ENCODE measurements around the gene OR8B12. TPM values are rescaled to one million over a fixed set of nuclear protein-coding genes. Genes with fewer than 3 reads are reported as not detected.

Gene OR8B12
- total and polyA plus RNA-seq, 7 donors: not detected

Other genes starting within 250 kb of the OR8B12 start
- not detected for gene OR8D1, start 229.7 kb downstream of the OR8B12 start, total RNA-seq
- not detected for gene OR8D1, start 229.7 kb downstream of the OR8B12 start, polyA plus RNA-seq
- not detected for gene OR8D2, start 223.5 kb downstream of the OR8B12 start, total RNA-seq
- gene OR8D2, start 223.5 kb downstream of the OR8B12 start, polyA plus RNA-seq: not detected
- gene OR8B2, start 159.2 kb downstream of the OR8B12 start, total RNA-seq: not detected
- not detected for gene OR8B2, start 159.2 kb downstream of the OR8B12 start, polyA plus RNA-seq
- gene OR8B3, start 144.6 kb downstream of the OR8B12 start, total RNA-seq: not detected
- gene OR8B3, start 144.6 kb downstream of the OR8B12 start, polyA plus RNA-seq: not detected
- not detected for gene OR8B4, start 118.8 kb downstream of the OR8B12 start, total RNA-seq
- not detected for gene OR8B4, start 118.8 kb downstream of the OR8B12 start, polyA plus RNA-seq
- not detected for gene OR8B8, start 98.0 kb downstream of the OR8B12 start, total RNA-seq
- not detected for gene OR8B8, start 98.0 kb downstream of the OR8B12 start, polyA plus RNA-seq
- gene OR8A1, start 26.3 kb upstream of the OR8B12 start, total RNA-seq: not detected
- gene OR8A1, start 26.3 kb upstream of the OR8B12 start, polyA plus RNA-seq: not detected
- gene PANX3, start 67.8 kb upstream of the OR8B12 start, total RNA-seq: not detected
- not detected for gene PANX3, start 67.8 kb upstream of the OR8B12 start, polyA plus RNA-seq
- gene TBRG1, start 79.2 kb upstream of the OR8B12 start, total RNA-seq: 10 to 100 TPM; 24.2 to 32.3 (median 27.4) TPM
- gene TBRG1, start 79.2 kb upstream of the OR8B12 start, polyA plus RNA-seq: 10 to 100 TPM; 29.4 to 99.3 (median 45.7) TPM
- 10 to 100 TPM; 15.7 to 21.8 (median 19.1) TPM for gene SIAE, start 130.1 kb upstream of the OR8B12 start, total RNA-seq
- gene SIAE, start 130.1 kb upstream of the OR8B12 start, polyA plus RNA-seq: 10 to 100 TPM in 2 of 3 donors, 1 to 10 TPM in 1; 9.1 to 15.7 (median 12.8) TPM
- gene SPA17, start 130.2 kb upstream of the OR8B12 start, total RNA-seq: 1 to 10 TPM in 1 of 4 donors, under 1 TPM in 3; 0.32 to 1.1 (median 0.73) TPM
- 1 to 10 TPM in 2 of 3 donors, under 1 TPM in 1; 0.87 to 3.6 (median 2.8) TPM for gene SPA17, start 130.2 kb upstream of the OR8B12 start, polyA plus RNA-seq
- 1 to 10 TPM in 2 of 4 donors, under 1 TPM in 2; 0.89 to 2.1 (median 1.2) TPM for gene NRGN, start 196.3 kb upstream of the OR8B12 start, total RNA-seq
- gene NRGN, start 196.3 kb upstream of the OR8B12 start, polyA plus RNA-seq: 1 to 10 TPM in 2 of 3 donors, under 1 TPM in 1; 0.69 to 1.7 (median 1.0) TPM
- gene VSIG2, start 208.6 kb upstream of the OR8B12 start, total RNA-seq: under 1 TPM; 0.30 to 0.58 (median 0.37) TPM
- under 1 TPM; 0.15 to 0.36 (median 0.17) TPM for gene VSIG2, start 208.6 kb upstream of the OR8B12 start, polyA plus RNA-seq
- gene ESAM, start 218.6 kb upstream of the OR8B12 start, total RNA-seq: 10 to 100 TPM; 20.1 to 35.5 (median 28.8) TPM
- gene ESAM, start 218.6 kb upstream of the OR8B12 start, polyA plus RNA-seq: 10 to 100 TPM; 18.4 to 37.2 (median 26.2) TPM

Measured in psoas muscle (tissue), 7 donors.